ENCODE results near the gene PCDHGA5.
A peak's percentile ranks its signal among the peaks of the same experiment; 100 is the strongest.
"Not testable (repeated sequence)": the region's sequence is repeated elsewhere in the genome, so short reads cannot be mapped to it uniquely, and the experiment has no call there.

The PCDHGA5 gene

DNA sequence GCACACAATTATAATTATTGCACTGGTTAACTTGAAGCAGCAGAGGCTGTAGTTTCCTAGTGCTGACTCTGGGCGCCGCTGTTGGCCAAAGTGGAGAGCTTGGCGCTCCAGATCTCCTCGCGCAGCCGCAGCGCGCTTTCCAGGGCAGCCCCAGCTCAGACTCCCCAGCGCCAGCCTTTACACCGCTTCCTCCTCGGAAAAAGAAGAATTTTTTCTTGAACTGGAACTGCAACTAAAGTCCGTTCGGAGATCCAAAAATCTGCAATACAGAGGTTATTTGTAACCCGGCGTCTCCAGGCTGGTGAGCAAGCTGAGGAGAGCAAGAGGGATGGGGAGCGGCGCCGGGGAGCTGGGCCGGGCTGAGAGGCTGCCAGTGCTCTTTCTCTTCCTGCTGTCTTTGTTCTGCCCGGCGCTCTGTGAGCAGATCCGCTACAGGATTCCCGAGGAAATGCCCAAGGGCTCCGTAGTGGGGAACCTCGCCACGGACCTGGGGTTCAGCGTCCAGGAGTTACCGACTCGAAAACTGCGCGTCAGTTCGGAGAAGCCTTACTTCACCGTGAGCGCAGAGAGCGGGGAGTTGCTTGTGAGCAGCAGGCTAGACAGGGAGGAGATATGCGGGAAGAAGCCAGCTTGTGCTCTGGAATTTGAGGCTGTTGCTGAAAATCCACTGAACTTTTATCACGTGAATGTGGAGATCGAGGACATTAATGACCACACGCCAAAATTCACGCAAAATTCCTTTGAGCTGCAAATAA is 23.8 kb downstream of the PCDHGA5 start, which contains the start of gene PCDHGB4:
Gene PCDHGB4 (plus strand): TSS at position 142 of the 755 bp plus-strand sequence. CDS start 187 bp downstream, at position 329.
- in situ Hi-C loops (cut with MboI; ENCODE audit: low sequenced_read_pairs); H3K36me3 ChIP-seq (replicated peaks); H3K4me3 ChIP-seq; DNase-seq (ENCODE audit: low spot score in 2 of 2); H3K27me3 ChIP-seq (ENCODE audit: low read depth); H3K9me3 ChIP-seq; H3K4me1 ChIP-seq: not testable (repeated sequence)

DNA sequence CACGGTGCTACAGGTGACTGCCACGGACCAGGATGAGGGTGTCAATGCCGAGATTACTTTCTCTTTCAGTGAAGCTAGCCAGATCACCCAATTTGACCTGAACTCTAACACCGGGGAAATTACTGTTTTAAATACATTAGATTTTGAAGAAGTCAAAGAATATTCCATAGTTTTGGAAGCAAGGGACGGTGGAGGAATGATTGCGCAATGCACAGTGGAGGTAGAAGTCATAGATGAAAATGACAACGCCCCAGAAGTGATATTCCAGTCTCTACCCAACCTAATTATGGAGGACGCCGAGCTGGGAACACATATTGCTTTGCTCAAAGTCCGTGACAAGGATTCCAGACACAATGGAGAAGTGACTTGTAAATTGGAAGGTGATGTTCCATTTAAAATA is 24.7 kb downstream of the PCDHGA5 start:
- no peaks in the 10 kb centered on the region for H3K4me1 ChIP-seq
- no peaks in the 10 kb centered on the region for H3K27me3 ChIP-seq (ENCODE audit: low read depth)
- H3K9me3 ChIP-seq = no peaks in the 10 kb centered on the region
- no peak for DNase-seq (ENCODE audit: low spot score in 2 of 2)
- in situ Hi-C loops (cut with MboI; ENCODE audit: low sequenced_read_pairs) = no loop called here
- H3K4me3 ChIP-seq = no peak overlapping the region
- no peaks in the 10 kb centered on the region for H3K36me3 ChIP-seq (replicated peaks)

DNA sequence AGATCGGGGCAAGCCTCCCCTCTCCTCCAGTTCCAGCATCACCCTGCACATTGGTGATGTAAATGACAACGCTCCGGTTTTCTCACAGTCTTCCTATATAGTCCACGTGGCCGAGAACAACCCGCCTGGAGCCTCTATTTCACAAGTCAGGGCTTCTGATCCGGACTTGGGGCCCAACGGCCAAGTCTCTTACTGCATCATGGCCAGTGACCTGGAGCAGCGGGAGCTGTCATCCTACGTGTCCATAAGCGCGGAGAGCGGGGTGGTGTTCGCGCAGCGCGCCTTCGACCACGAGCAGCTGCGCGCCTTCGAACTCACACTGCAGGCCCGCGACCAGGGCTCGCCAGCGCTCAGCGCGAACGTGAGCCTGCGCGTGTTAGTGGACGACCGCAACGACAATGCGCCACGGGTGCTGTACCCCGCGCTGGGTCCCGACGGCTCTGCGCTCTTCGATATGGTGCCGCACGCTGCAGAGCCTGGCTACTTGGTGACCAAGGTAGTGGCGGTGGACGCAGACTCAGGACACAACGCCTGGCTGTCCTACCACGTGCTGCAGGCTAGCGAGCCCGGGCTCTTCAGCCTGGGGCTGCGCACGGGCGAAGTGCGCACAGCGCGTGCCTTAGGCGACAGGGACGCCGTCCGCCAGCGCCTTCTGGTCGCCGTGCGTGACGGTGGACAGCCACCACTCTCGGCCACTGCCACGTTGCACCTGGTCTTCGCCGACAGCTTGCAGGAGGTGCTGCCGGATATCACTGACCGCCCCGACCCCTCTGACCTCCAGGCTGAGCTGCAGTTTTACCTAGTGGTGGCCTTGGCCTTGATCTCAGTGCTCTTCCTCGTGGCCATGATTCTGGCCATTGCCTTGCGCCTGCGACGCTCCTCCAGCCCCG is 25.4 kb downstream of the PCDHGA5 start:
- H3K36me3 ChIP-seq (replicated peaks) = no peaks in the 10 kb centered on the region
- in situ Hi-C loops (cut with MboI; ENCODE audit: low sequenced_read_pairs) = no loop called here
- no peak for DNase-seq (ENCODE audit: low spot score in 2 of 2)
- no peaks in the 10 kb centered on the region for H3K9me3 ChIP-seq
- no peaks in the 10 kb centered on the region for H3K4me1 ChIP-seq
- H3K27me3 ChIP-seq (ENCODE audit: low read depth) = no peaks in the 10 kb centered on the region
- no peak overlapping the region for H3K4me3 ChIP-seq

DNA sequence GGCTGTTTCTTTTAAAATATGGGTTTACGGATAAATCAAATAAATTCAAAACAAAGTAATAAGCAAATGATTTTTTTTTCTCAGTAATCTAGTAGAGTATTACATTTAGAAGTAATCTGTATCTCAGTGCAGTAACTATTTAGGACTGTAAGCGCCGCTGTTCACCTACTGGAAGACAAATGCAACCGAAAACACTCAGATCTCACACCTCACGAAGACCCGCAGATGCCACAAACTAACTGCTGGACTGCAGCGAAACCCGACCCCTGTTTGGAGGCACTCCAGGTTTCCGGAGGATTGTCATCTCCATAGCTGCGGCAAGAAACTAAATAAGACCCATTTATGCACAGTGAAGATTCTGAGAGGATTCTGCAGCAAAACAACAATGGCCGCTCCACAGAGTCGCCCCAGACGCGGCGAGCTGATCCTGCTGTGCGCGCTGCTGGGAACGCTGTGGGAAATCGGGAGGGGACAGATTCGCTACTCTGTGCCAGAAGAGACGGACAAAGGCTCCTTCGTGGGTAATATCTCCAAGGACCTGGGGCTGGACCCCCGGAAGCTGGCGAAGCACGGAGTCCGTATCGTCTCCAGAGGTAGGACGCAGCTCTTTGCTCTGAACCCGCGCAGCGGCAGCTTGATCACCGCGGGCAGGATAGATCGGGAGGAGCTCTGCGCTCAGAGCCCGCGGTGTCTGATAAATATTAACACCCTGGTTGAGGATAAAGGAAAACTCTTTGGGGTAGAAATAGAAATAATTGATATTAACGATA is 28.7 kb downstream of the PCDHGA5 start, which contains the start of gene PCDHGA8:
Gene PCDHGA8 (plus strand): TSS at position 205 of the 770 bp plus-strand sequence. CDS start 181 bp downstream, at position 386.
- Histone ChIP-seq H3K36me3 (replicated peaks) (no peaks in the 10 kb centered on the region), H3K27me3 (ENCODE audit: low read depth) (no peaks in the 10 kb centered on the region), H3K9me3 (no peaks in the 10 kb centered on the region), H3K4me1 (no peaks in the 10 kb centered on the region), H3K4me3 (no peak within 1 kb of the TSS)
- no peak for DNase-seq (ENCODE audit: low spot score in 2 of 2)
- in situ Hi-C loops (cut with MboI; ENCODE audit: low sequenced_read_pairs) = no loop called here

DNA sequence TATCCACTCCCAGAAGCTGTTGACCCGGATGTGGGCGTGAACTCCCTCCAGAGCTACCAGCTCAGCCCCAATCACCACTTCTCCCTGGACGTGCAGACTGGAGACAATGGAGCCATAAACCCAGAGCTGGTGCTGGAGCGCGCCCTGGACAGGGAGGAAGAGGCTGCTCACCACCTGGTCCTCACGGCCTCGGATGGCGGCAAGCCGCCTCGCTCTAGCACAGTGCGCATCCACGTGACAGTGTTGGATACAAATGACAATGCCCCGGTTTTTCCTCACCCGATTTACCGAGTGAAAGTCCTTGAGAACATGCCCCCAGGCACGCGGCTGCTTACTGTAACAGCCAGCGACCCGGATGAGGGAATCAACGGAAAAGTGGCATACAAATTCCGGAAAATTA is 29.3 kb downstream of the PCDHGA5 start:
- Histone ChIP-seq H3K4me3 (no peak overlapping the region), H3K4me1 (no peaks in the 10 kb centered on the region), H3K27me3 (ENCODE audit: low read depth) (no peaks in the 10 kb centered on the region), H3K36me3 (replicated peaks) (no peaks in the 10 kb centered on the region), H3K9me3 (no peaks in the 10 kb centered on the region)
- DNase-seq (ENCODE audit: low spot score in 2 of 2) = no peak
- in situ Hi-C loops (cut with MboI; ENCODE audit: low sequenced_read_pairs) = no loop called here

DNA sequence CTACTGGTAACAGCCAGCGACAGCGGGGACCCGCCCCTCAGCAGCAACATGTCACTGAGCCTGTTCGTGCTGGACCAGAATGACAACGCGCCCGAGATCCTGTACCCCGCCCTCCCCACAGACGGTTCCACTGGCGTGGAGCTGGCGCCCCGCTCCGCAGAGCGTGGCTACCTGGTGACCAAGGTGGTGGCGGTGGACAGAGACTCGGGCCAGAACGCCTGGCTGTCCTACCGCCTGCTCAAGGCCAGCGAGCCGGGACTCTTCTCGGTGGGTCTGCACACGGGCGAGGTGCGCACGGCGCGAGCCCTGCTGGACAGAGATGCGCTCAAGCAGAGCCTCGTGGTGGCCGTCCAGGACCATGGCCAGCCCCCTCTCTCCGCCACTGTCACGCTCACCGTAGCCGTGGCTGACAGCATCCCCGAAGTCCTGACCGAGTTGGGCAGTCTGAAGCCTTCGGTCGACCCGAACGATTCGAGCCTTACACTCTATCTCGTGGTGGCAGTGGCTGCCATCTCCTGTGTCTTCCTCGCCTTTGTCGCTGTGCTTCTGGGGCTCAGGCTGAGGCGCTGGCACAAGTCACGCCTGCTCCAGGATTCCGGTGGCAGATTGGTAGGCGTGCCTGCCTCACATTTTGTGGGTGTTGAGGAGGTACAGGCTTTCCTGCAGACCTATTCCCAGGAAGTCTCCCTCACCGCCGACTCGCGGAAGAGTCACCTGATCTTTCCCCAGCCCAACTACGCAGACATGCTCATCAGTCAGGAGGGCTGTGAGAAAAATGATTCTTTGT is 30.6 kb downstream of the PCDHGA5 start:
- in situ Hi-C loops (cut with MboI; ENCODE audit: low sequenced_read_pairs); H3K4me1 ChIP-seq; H3K9me3 ChIP-seq; H3K36me3 ChIP-seq (replicated peaks); DNase-seq (ENCODE audit: low spot score in 2 of 2); H3K27me3 ChIP-seq (ENCODE audit: low read depth); H3K4me3 ChIP-seq: not testable (repeated sequence)

DNA sequence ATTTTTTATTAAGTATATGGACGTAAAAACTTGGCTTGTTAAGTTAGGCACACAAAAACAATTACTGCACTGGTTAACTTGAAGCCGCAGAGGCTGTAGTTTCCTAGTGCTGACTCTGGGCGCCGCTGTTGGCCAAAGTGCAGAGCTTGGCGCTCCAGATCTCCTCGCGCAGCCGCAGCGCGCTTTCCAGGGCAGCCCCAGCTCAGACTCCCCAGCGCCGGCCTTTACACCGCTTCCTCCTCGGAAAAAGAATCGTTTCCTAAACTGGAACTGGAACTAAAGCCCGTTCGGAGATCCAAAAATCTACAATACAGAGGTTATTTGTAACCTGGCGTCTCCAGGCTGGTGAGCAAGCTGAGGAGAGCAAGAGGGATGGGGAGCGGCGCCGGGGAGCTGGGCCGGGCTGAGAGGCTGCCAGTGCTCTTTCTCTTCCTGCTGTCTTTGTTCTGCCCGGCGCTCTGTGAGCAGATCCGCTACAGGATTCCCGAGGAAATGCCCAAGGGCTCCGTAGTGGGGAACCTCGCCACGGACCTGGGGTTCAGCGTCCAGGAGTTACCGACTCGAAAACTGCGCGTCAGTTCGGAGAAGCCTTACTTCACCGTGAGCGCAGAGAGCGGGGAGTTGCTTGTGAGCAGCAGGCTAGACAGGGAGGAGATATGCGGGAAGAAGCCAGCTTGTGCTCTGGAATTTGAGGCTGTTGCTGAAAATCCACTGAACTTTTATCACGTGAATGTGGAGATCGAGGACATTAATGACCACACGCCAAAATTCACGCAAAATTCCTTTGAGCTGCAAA is 34.0 kb downstream of the PCDHGA5 start, which contains the start of gene PCDHGB5:
Gene PCDHGB5 (plus strand): TSS at position 192 of the 796 bp plus-strand sequence. CDS start 181 bp downstream, at position 373.
- H3K36me3 ChIP-seq (replicated peaks); H3K4me3 ChIP-seq; H3K27me3 ChIP-seq (ENCODE audit: low read depth); H3K4me1 ChIP-seq; H3K9me3 ChIP-seq; in situ Hi-C loops (cut with MboI; ENCODE audit: low sequenced_read_pairs): not testable (repeated sequence)
- peak in 1 of 2 experiments; percentile 6 for DNase-seq (ENCODE audit: low spot score in 2 of 2)

DNA sequence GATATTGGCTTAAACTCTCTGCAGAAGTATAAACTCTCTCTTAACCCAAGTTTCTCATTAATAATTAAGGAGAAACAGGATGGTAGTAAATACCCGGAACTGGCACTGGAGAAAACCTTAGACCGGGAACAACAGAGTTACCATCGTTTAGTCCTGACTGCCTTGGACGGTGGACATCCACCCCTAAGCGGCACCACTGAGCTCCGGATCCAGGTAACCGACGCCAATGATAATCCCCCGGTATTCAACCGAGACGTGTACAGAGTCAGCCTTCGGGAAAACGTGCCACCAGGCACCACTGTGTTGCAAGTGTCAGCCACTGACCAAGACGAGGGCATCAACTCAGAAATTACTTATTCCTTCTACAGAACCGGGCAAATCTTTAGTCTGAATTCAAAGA is 34.6 kb downstream of the PCDHGA5 start:
- DNase-seq (ENCODE audit: low spot score in 2 of 2) = no peak
- in situ Hi-C loops (cut with MboI; ENCODE audit: low sequenced_read_pairs) = no loop called here
- Histone ChIP-seq H3K4me1 (no peaks in the 10 kb centered on the region), H3K27me3 (ENCODE audit: low read depth) (no peaks in the 10 kb centered on the region), H3K9me3 (no peaks in the 10 kb centered on the region), H3K36me3 (replicated peaks) (no peaks in the 10 kb centered on the region), H3K4me3 (no peak overlapping the region)

DNA sequence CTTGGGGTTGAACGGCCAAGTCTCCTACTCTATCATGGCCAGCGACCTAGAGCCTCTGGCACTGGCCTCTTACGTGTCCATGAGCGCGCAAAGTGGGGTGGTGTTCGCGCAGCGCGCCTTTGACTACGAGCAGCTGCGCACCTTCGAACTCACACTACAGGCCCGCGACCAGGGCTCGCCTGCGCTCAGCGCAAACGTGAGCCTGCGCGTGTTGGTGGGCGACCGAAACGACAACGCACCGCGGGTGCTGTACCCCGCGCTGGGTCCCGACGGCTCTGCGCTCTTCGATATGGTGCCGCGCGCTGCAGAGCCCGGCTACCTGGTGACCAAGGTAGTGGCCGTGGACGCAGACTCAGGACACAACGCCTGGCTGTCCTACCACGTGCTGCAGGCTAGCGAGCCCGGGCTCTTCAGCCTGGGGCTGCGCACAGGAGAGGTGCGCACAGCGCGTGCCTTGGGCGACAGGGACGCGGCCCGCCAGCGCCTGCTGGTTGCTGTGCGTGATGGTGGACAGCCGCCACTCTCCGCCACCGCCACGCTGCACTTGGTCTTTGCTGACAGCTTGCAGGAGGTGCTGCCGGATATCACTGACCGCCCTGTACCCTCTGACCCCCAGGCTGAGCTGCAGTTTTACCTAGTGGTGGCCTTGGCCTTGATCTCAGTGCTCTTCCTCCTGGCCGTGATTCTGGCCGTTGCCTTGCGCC is 35.7 kb downstream of the PCDHGA5 start:
- no peaks in the 10 kb centered on the region for H3K36me3 ChIP-seq (replicated peaks)
- in situ Hi-C loops (cut with MboI; ENCODE audit: low sequenced_read_pairs) = no loop called here
- H3K4me3 ChIP-seq = no peak overlapping the region
- no peaks in the 10 kb centered on the region for H3K4me1 ChIP-seq
- H3K27me3 ChIP-seq (ENCODE audit: low read depth) = no peaks in the 10 kb centered on the region
- DNase-seq (ENCODE audit: low spot score in 2 of 2) = no peak
- no peaks in the 10 kb centered on the region for H3K9me3 ChIP-seq

DNA sequence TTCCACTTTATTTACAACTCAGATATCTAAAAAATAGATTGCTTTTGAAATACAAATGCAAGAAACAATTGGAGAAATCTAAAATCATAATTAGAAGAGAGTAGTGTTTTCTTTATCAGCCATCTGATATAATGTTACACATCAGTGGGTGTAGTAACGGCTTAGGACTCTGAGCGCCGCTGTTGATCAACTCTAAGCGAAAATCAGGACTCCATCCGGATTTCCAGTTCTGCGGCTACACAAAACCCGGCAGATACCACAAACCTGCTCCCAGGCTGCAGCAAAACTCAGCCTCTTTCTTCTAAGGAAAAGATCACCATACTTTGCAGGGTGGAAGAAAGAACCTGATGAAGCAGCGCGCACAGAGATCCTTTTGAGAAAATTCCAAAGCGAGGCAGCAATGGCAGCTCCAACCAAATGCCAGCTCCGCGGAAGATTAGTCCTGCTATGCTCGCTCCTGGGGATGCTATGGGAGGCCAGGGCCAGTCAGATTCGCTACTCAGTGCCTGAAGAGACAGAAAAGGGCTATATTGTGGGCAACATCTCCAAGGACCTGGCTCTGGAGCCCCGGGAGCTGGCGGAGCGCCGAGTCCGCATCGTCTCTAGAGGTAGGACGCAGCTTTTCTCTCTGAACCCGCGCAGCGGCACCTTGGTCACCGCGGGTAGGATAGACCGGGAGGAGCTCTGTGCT is 38.7 kb downstream of the PCDHGA5 start, which contains the start of gene PCDHGA9:
Gene PCDHGA9 (plus strand): TSS at position 226 of the 691 bp plus-strand sequence. CDS start 175 bp downstream, at position 401.
- Histone ChIP-seq H3K4me3 (no peak within 1 kb of the TSS), H3K36me3 (replicated peaks) (no peaks in the 10 kb centered on the region), H3K27me3 (ENCODE audit: low read depth) (no peaks in the 10 kb centered on the region), H3K4me1 (no peaks in the 10 kb centered on the region), H3K9me3 (no peaks in the 10 kb centered on the region)
- DNase-seq (ENCODE audit: low spot score in 2 of 2) = peak in 1 of 2 experiments; percentile 27
- in situ Hi-C loops (cut with MboI; ENCODE audit: low sequenced_read_pairs) = no loop called here

DNA sequence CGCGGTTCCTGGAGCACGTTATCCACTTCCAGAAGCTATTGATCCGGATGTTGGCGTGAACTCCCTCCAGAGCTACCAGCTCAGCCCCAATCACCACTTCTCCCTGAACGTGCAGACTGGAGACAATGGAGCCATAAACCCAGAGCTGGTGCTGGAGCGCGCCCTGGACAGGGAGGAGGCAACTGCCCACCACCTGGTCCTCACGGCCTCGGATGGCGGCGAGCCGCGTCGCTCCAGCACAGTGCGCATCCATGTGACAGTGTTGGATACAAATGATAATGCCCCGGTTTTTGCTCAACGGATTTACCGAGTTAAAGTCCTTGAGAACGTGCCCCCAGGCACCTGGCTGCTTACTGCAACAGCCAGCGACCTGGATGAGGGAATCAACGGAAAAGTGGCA is 39.4 kb downstream of the PCDHGA5 start:
- Histone ChIP-seq H3K4me3 (no peak overlapping the region), H3K4me1 (no peaks in the 10 kb centered on the region), H3K27me3 (ENCODE audit: low read depth) (no peaks in the 10 kb centered on the region), H3K9me3 (no peaks in the 10 kb centered on the region), H3K36me3 (replicated peaks) (no peaks in the 10 kb centered on the region)
- DNase-seq (ENCODE audit: low spot score in 2 of 2) = no peak
- in situ Hi-C loops (cut with MboI; ENCODE audit: low sequenced_read_pairs) = no loop called here

Measured in HAP-1 (cell line).